ENCODE data around the gene DCAF17. TPM values are rescaled to one million over a fixed set of nuclear protein-coding genes. Genes with fewer than 3 reads are reported as not detected.

Gene DCAF17
- total and polyA plus RNA-seq, 9 donors = 10.5 to 20.0 (median 13.2) TPM

Other genes starting within 250 kb of the DCAF17 start
- gene METTL8, start 236 bp upstream of the DCAF17 start, total RNA-seq = 16.7 TPM
- 10 to 100 TPM in 7 of 8 donors, 1 to 10 TPM in 1; 8.0 to 17.6 (median 12.1) TPM for gene METTL8, start 236 bp upstream of the DCAF17 start, polyA plus RNA-seq (ENCODE audit: insufficient read depth in 1 of 8, insufficient read length in 8 of 8, low replicate concordance in 1 of 8)
- gene CYBRD1, start 88.2 kb downstream of the DCAF17 start, total RNA-seq = 111 TPM
- gene CYBRD1, start 88.2 kb downstream of the DCAF17 start, polyA plus RNA-seq (ENCODE audit: insufficient read depth in 1 of 8, insufficient read length in 8 of 8, low replicate concordance in 1 of 8) = 100 to 1,000 TPM in 1 of 8 donors, 10 to 100 TPM in 7; 59.4 to 103 (median 78.8) TPM

All from muscle of leg (tissue), 9 donors.